ENCODE results near the gene EI24. TPM values are rescaled to one million over a fixed set of nuclear protein-coding genes. Genes with fewer than 3 reads are reported as not detected.

Gene EI24
- polyA plus RNA-seq, 1 of the 3 experiments (the other 2 are of a cell fraction), result 85.5 TPM

GRCh38 chr11:125626288-125626950 is 57.1 kb downstream of the EI24 start:
- Histone ChIP-seq H3K27ac (ENCODE audit: low read depth in 2 of 2, low read length in 1 of 2) (peak overlapping the region; percentile 92 to 97), H3K9ac (peak overlapping the region; percentile 78), H3K27me3 (ENCODE audit: insufficient read depth) (no peaks in the 10 kb centered on the region), H3K9me2 (no peaks in the 10 kb centered on the region), H3K4me1 (ENCODE audit: control insufficient read depth in 1 of 2, insufficient read depth in 2 of 2, low read depth in 1 of 2, low read length in 1 of 2) (peaks cover 4 to 11% of the 10 kb centered on the region in 2 experiments; a peak in 3 of 4 replicates), H3K9me3 (no peaks in the 10 kb centered on the region), H3K36me3 (replicated peaks in 1 of 2; ENCODE audit: control insufficient read depth in 1 of 2, insufficient read depth in 2 of 2, low read length in 1 of 2) (peaks cover 17 to 30% of the 10 kb centered on the region in 2 experiments), H3K4me2 (peak overlapping the region; percentile 88), H2AFZ (ENCODE audit: low read depth) (peak overlapping the region; percentile 80), H3F3A (replicated peaks; ENCODE audit: insufficient read depth) (peaks cover 44% of the 10 kb centered on the region), H3K4me3 (ENCODE audit: low read depth in 2 of 2, low read length in 1 of 2) (peak overlapping the region; percentile 77 to 79), H4K20me1 (ENCODE audit: insufficient read depth) (no peaks in the 10 kb centered on the region), H3K79me2 (ENCODE audit: insufficient read depth) (peaks cover 39% of the 10 kb centered on the region)
- ChIA-PET POLR2A (interaction anchor here (0.7 kb wide), 1 partner anchor 34 kb away, joined by 4 read pairs; the partner anchor contains the start of gene STT3A), CTCF (interaction anchor here (0.9 to 2.0 kb wide), 7 partner anchors 10 to 255 kb away, joined by 3 to 8 read pairs (median 5); partner anchors contain the start of gene EI24)
- WGBS (ENCODE audit: low lambda C conversion rate), result 2% methylated on average over 15 of the region's 18 CpGs
- TF ChIP-seq PBX3 (IDR thresholded peaks at IDR 0.05), result no peak
- 0 out of 2 replicates have a peak, but pooled peaks have one; percentile 34 for TF ChIP-seq MXI1 (IDR thresholded peaks at IDR 0.05; ENCODE audit: low read depth, low read length)
- TF ChIP-seq CTCF (IDR thresholded peaks at IDR 0.05), result peak; percentile 58
- no peak for TF ChIP-seq MEF2A (IDR thresholded peaks at IDR 0.05; ENCODE audit: borderline replicate concordance, low read depth)
- no peak; the same call in 1 of the 2 replicates for TF ChIP-seq SIN3A (IDR thresholded peaks at IDR 0.05; ENCODE audit: borderline replicate concordance, low read depth, low read length)
- TF ChIP-seq IRF3 (IDR thresholded peaks at IDR 0.05; ENCODE audit: low read depth, low read length), result no peak
- peak; percentile 27 for TF ChIP-seq YY1 (IDR thresholded peaks at IDR 0.05; ENCODE audit: low read depth)
- TF ChIP-seq ELF1 (IDR thresholded peaks at IDR 0.05), result 0 out of 2 replicates have a peak, but pooled peaks have one; percentile 4
- no peak for TF ChIP-seq TEAD4 (IDR thresholded peaks at IDR 0.05; ENCODE audit: borderline replicate concordance, insufficient read depth)
- TF ChIP-seq RAD21 (IDR thresholded peaks at IDR 0.05; ENCODE audit: low read length), result peak; percentile 17; the same call in 1 of the 2 replicates
- 0 out of 2 replicates have a peak, but pooled peaks have one; percentile 14 for TF ChIP-seq SMC3 (IDR thresholded peaks at IDR 0.05; ENCODE audit: low read depth, low read length)
- TF ChIP-seq JUND (IDR thresholded peaks at IDR 0.05), result no peak
- DNase-seq, result peak; percentile 75

All from SK-N-SH (cell line).